A673 (cell line): ENCODE measurements around the gene VAV2. TPM values are rescaled to one million over a fixed set of nuclear protein-coding genes. Genes with fewer than 3 reads are reported as not detected.

Experiments
- BruUV-seq: library from RNA; stranded (reverse); fragments of 400-500 nt; replicated peaks from 2 replicates; lab custom pipeline; 2021; lab: Mats Ljungman, UMichigan
- CTCF ChIA-PET: fragments of 300-600 bp; sonication (Branson Sonifier 250); formaldehyde crosslinking; loops from one replicate; lab custom pipeline; 2022; ENCODE audit warnings: antibody characterized with exemption; lab: Charles Lee
- POLR2A ChIA-PET: fragments of 300-600 bp; sonication (Branson Sonifier 250); formaldehyde crosslinking; loops from one replicate; lab custom pipeline; 2022; ENCODE audit warnings: antibody characterized with exemption; ENCODE audit not compliant: low non-redundant PET; lab: Charles Lee
- DNase-seq: peaks from one replicate; pipeline ENCODE4 v3.0.0-alpha.2; 2015; ENCODE audit warnings: low spot score
- H3K27ac ChIP-seq: fragments of 200-600 bp; sonication (generic); 2 replicates; pipeline ENCODE4 v1.5.1; 2016; ENCODE audit warnings: mixed run types, low read depth, mild to moderate bottlenecking, mixed read lengths, antibody characterized with exemption, low read length; ENCODE audit not compliant: poor library complexity, severe bottlenecking
- H3K27me3 ChIP-seq: fragments of 200-600 bp; sonication (generic); replicated peaks from 2 replicates; pipeline ENCODE4 v1.6.1; 2017; ENCODE audit warnings: mixed run types, low read depth, mild to moderate bottlenecking, mixed read lengths, antibody characterized with exemption, low read length; ENCODE audit not compliant: insufficient read depth, poor library complexity
- H3K36me3 ChIP-seq: fragments of 200-600 bp; sonication (generic); 2 replicates; pipeline ENCODE4 v1.6.1; 2016; ENCODE audit warnings: mixed run types, mild to moderate bottlenecking, mixed read lengths, antibody characterized with exemption, low read length; ENCODE audit not compliant: insufficient read depth, poor library complexity, severe bottlenecking
- H3K4me1 ChIP-seq: fragments of 200-600 bp; sonication (generic); 2 replicates; pipeline ENCODE4 v1.6.1; 2017; ENCODE audit warnings: mixed run types, mild to moderate bottlenecking, mixed read lengths, antibody characterized with exemption, low read length; ENCODE audit not compliant: insufficient read depth, poor library complexity, severe bottlenecking
- H3K4me3 ChIP-seq: fragments of 200-600 bp; sonication (generic); 2 replicates; pipeline ENCODE4 v1.5.1; 2016; ENCODE audit warnings: low read depth, mixed run types, mild to moderate bottlenecking, mixed read lengths, low read length; ENCODE audit not compliant: poor library complexity, severe bottlenecking
- H3K9me3 ChIP-seq: fragments of 200-600 bp; sonication (generic); 2 replicates; pipeline ENCODE4 v1.6.1; 2016; ENCODE audit warnings: mixed run types, low read depth, mild to moderate bottlenecking, mixed read lengths, antibody characterized with exemption, low read length; ENCODE audit not compliant: poor library complexity, severe bottlenecking
- CTCF ChIP-seq: fragments of 300-800, 200-600 bp; sonication (generic); conservative IDR thresholded peaks from 2 replicates; pipeline ENCODE4 v1.5.1; 2017; ENCODE audit warnings: low read depth, mild to moderate bottlenecking, antibody characterized with exemption, low read length, moderate library complexity, mixed read lengths
- EZH2 ChIP-seq: fragments of 200-600 bp; sonication (generic); IDR thresholded peaks from 2 replicates; pipeline ENCODE4 v1.6.1; 2017; ENCODE audit warnings: borderline replicate concordance, low read depth, mild to moderate bottlenecking, mixed read lengths, antibody characterized with exemption, low read length; ENCODE audit not compliant: poor library complexity, severe bottlenecking
- intact Hi-C: fragments of 100-400 bp; cut with micrococcal nuclease; formaldehyde crosslinking; loops from one replicate; pipeline ENCODE4 v1.10.0; 2022; ENCODE audit not compliant: unreplicated experiment
- total RNA-seq: library from RNA; stranded (reverse); gene quantifications from 2 replicates; pipeline ENCODE4 v1.2.3, GENCODE V29; 2021

The VAV2 gene
- total RNA-seq, 1 experiment from 2014 or later, result 16.4 TPM

- ChIA-PET POLR2A (no interaction called here), CTCF (no interaction called here)
- Histone ChIP-seq H3K4me1 (no peaks in the 10 kb centered on the region), H3K27me3 (no peaks in the 10 kb centered on the region), H3K4me3 (no peak overlapping the region), H3K27ac (no peak overlapping the region), H3K9me3 (no peaks in the 10 kb centered on the region), H3K36me3 (no peaks in the 10 kb centered on the region)
- DNase-seq, result no peak
- BruUV-seq, result no TSS peak
- TF ChIP-seq CTCF (no peak), EZH2 (no peak)
- intact Hi-C loops, result no loop called here
Observed at GRCh38 chr9:133799716-133800115, 192.4 kb downstream of the VAV2 start.

GRCh38 chr9:133799106-133799505 lies 193.0 kb downstream of the VAV2 start:
- H3K27me3 ChIP-seq, result no peaks in the 10 kb centered on the region
- no peaks in the 10 kb centered on the region for H3K9me3 ChIP-seq
- no peak overlapping the region for H3K4me3 ChIP-seq
- TF ChIP-seq EZH2 (no peak), CTCF (no peak)
- DNase-seq, result no peak
- ChIA-PET CTCF (interaction anchor here (0.6 kb wide), 1 partner anchor 36 kb away, joined by 5 read pairs; no protein-coding TSS in a partner anchor), POLR2A (no interaction called here)
- no peaks in the 10 kb centered on the region for H3K4me1 ChIP-seq
- no peak overlapping the region for H3K27ac ChIP-seq
- intact Hi-C loops, result no loop called here
- no TSS peak for BruUV-seq
- H3K36me3 ChIP-seq, result no peaks in the 10 kb centered on the region

- H3K36me3 ChIP-seq, result no peaks in the 10 kb centered on the region
- H3K27me3 ChIP-seq, result no peaks in the 10 kb centered on the region
- TF ChIP-seq CTCF (no peak), EZH2 (no peak)
- ChIA-PET POLR2A (no interaction called here), CTCF (no interaction called here)
- BruUV-seq, result no TSS peak
- no peaks in the 10 kb centered on the region for H3K9me3 ChIP-seq
- intact Hi-C loops, result no loop called here
- no peak overlapping the region for H3K4me3 ChIP-seq
- no peak for DNase-seq
- no peak overlapping the region for H3K27ac ChIP-seq
- no peaks in the 10 kb centered on the region for H3K4me1 ChIP-seq
Observed at GRCh38 chr9:133798160-133798559, 194.0 kb downstream of the VAV2 start.
